ENCODE measurements around the gene CPSF7.

DNA sequence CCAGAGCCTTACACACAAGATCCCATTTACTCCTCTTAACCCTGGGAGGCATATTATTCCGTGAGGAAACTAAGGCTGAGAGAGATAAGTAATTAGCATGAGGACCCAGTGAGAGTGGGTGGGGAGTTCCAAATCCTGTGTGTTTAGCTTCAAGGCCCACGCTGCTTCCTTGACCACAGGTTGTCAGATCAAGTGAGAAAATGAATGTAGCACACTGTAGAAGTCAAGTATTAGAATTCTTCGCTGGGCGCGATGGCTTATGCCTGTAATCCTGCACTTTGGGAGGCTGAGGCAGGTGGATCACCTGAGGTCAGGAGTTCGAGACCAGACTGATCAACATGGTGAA, 71.9 kb downstream of the CPSF7 start:
- TF ChIP-seq, protein P1, sequence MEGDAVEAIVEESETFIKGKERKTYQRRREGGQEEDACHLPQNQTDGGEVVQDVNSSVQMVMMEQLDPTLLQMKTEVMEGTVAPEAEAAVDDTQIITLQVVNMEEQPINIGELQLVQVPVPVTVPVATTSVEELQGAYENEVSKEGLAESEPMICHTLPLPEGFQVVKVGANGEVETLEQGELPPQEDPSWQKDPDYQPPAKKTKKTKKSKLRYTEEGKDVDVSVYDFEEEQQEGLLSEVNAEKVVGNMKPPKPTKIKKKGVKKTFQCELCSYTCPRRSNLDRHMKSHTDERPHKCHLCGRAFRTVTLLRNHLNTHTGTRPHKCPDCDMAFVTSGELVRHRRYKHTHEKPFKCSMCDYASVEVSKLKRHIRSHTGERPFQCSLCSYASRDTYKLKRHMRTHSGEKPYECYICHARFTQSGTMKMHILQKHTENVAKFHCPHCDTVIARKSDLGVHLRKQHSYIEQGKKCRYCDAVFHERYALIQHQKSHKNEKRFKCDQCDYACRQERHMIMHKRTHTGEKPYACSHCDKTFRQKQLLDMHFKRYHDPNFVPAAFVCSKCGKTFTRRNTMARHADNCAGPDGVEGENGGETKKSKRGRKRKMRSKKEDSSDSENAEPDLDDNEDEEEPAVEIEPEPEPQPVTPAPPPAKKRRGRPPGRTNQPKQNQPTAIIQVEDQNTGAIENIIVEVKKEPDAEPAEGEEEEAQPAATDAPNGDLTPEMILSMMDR (IDR thresholded peaks at IDR 0.05) = no peak
- no peak for TF ChIP-seq EZH2 (IDR thresholded peaks at IDR 0.05; ENCODE audit: borderline replicate concordance, insufficient read depth, low read depth, low read length, poor library complexity, severe bottlenecking)
